ENCODE results near the gene MCF2L. TPM values are rescaled to one million over a fixed set of nuclear protein-coding genes. Genes with fewer than 3 reads are reported as not detected.

The MCF2L gene
- polyA plus RNA-seq, 1 donor: 30.9 TPM

DNA sequence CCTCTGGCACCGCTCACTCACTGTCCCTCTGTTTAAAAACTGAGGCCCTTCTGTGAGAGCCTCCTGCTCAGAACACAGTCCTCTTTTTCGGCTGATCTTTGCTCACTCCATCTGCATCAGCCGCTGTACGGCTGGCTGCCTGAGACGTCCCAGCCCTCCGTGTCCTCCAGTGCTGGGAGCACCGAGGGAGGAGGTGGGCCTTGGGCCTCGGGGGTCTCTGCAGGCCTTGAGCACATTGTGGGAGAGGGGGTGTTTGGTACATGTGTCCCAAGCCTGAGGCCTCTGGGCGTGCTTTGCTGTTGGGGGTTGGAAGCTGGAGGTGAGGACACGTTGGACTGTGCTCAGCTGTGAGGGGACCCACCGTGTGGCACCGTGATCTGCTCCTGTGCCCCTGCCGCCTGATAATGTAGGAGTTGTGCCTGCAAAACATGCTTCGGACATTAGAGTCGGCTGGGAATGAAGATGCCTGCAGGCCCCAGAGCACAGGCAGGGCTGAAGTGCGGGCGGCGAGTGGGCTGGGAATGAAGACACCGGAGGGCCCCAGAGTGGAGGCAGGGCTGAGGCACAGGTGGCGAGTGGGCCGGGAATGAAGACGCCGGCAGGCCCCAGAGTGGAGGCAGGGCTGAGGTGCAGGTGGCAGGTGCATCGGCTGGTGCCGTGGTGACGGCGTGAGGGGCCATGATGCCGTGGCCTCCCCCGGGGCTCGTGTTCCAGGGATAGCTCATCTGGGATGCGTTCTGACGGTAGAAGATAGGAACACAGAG, 30.6 kb downstream of the MCF2L start:
- Histone ChIP-seq H3K27me3 (ENCODE audit: control insufficient read depth, insufficient read depth, low read length) (no peaks in the 10 kb centered on the region), H3K36me3 (ENCODE audit: control insufficient read depth, insufficient read depth, low read length) (peaks cover 4% of the 10 kb centered on the region), H3K4me1 (ENCODE audit: control insufficient read depth, insufficient read depth, low read length) (peaks cover 53% of the 10 kb centered on the region), H3K27ac (ENCODE audit: low read length) (no peak overlapping the region), H3K9me3 (ENCODE audit: control insufficient read depth, low read depth, low read length) (no peaks in the 10 kb centered on the region), H3K4me3 (ENCODE audit: low read length) (no peak overlapping the region)
- DNase-seq: no peak
- WGBS (ENCODE audit: insufficient coverage, low lambda C conversion rate): no CpG with 5 or more reads among the region's 32 CpGs

DNA sequence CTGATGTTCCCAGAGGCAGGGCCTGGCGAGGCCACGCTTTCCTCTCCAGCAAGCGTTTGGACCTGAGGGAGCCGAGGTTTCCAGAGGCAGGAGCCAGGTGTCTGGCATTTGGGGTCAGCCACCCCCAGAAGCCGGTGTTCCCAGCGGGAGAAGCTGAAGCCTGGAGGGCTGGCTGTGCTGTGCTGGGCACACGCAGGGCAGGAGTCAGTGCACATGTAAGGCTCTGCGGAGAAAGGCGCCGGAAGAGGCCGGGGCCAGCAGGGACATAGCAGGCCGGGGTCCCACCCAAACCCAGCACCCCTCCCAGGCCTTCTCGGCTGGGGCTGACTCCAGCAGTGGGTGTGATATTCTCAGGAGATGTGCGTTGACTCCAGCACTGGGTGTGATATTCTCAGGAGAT, 31.6 kb downstream of the MCF2L start:
- Histone ChIP-seq H3K4me1 (ENCODE audit: control insufficient read depth, insufficient read depth, low read length) (peaks cover 53% of the 10 kb centered on the region), H3K4me3 (ENCODE audit: low read length) (no peak overlapping the region), H3K27me3 (ENCODE audit: control insufficient read depth, insufficient read depth, low read length) (no peaks in the 10 kb centered on the region), H3K27ac (ENCODE audit: low read length) (no peak overlapping the region), H3K9me3 (ENCODE audit: control insufficient read depth, low read depth, low read length) (no peaks in the 10 kb centered on the region), H3K36me3 (ENCODE audit: control insufficient read depth, insufficient read depth, low read length) (peaks cover 8% of the 10 kb centered on the region)
- no peak for DNase-seq
- WGBS (ENCODE audit: insufficient coverage, low lambda C conversion rate): no CpG with 5 or more reads among the region's 14 CpGs

DNA sequence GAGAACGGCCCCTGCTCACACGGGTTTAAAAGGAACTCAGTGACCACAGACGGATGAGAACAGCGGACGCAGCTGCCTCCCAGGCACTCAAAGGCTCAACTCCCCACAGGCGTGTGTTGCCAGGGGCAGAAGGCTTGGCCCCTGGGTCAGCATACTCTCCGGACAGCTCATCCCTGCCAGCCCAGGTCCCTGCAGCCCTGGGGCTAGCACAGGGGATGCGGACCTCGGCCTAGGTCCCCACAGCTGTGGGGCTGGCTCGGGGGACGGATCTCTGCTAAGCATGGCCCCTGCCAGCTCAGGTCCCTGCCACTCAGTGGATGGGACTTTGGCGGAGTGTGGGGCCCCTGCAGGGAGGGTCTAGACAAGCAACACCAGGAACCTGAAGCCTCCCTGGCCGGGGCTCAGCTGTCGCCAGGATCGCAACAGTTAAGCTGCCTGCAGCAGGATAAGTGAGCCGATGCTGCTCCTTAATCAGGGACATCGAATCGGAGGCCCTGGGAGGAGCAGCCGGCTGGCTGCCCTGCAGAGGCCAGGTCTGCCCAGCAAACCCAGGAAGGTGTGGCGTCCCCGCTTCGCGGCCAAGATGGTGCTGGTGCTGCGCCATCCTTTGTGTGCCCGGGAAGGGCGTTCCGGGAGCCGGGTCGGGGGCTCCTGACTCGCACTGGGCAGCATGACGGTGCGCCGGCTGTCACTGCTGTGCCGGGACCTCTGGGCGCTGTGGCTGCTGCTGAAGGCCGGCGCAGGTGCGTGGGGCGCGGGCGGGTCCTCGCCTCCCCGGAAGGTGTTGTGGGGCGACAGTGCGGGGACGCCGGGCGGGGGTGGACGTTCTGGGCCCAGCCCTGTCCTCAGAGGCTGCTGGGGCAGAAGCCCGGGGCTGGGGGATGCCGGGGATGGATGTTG, 32.5 kb downstream of the MCF2L start:
- Histone ChIP-seq H3K4me3 (ENCODE audit: low read length) (peak overlapping the region; percentile 59), H3K27me3 (ENCODE audit: control insufficient read depth, insufficient read depth, low read length) (no peaks in the 10 kb centered on the region), H3K27ac (ENCODE audit: low read length) (peak overlapping the region; percentile 56), H3K4me1 (ENCODE audit: control insufficient read depth, insufficient read depth, low read length) (peaks cover 47% of the 10 kb centered on the region), H3K36me3 (ENCODE audit: control insufficient read depth, insufficient read depth, low read length) (peaks cover 8% of the 10 kb centered on the region), H3K9me3 (ENCODE audit: control insufficient read depth, low read depth, low read length) (no peaks in the 10 kb centered on the region)
- WGBS (ENCODE audit: insufficient coverage, low lambda C conversion rate): 20% methylated on average over 2 of the region's 51 CpGs
- peak; percentile 71 to 91 for DNase-seq

DNA sequence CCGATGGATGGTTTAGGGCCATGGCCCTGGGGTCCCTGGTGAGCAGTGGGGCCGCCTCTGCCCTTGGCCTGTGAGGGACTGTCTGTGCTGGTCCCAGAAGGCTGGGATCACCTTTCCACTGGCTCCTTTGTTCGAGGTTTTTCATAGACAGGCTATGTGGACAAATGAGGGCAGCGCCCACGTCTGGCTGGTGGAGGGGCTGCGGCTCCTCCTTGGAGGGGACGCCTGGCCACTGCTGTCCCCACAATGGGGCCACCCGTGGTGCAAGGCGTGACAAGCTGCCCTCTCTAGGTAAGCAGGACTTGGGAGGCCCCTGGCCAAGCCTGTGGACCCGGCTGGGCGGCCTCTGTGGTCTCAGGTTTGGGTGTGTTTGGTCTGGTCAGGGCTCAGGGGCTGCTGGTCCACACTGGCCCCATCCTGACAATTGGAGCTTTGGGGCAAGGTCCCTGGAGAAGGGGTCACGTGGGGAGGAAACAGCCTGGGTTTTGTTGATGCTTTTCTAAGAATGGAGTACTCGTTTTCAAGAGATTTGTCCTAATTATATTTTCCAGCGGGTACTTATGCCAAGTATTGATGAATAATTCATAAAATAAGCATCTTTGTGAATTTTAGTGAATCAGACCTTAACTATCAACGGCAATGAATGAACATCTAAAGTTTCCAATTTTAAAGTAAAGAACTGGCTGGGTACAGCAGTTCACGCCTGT, 33.3 kb downstream of the MCF2L start:
- Histone ChIP-seq H3K4me3 (ENCODE audit: low read length) (peak overlapping the region; percentile 59), H3K4me1 (ENCODE audit: control insufficient read depth, insufficient read depth, low read length) (peaks cover 38% of the 10 kb centered on the region), H3K27ac (ENCODE audit: low read length) (peak overlapping the region; percentile 56), H3K9me3 (ENCODE audit: control insufficient read depth, low read depth, low read length) (no peaks in the 10 kb centered on the region), H3K27me3 (ENCODE audit: control insufficient read depth, insufficient read depth, low read length) (no peaks in the 10 kb centered on the region), H3K36me3 (ENCODE audit: control insufficient read depth, insufficient read depth, low read length) (peaks cover 8% of the 10 kb centered on the region)
- WGBS (ENCODE audit: insufficient coverage, low lambda C conversion rate): 48% methylated on average over 2 of the region's 16 CpGs
- DNase-seq: peak in 1 of 2 donors; percentile 59

DNA sequence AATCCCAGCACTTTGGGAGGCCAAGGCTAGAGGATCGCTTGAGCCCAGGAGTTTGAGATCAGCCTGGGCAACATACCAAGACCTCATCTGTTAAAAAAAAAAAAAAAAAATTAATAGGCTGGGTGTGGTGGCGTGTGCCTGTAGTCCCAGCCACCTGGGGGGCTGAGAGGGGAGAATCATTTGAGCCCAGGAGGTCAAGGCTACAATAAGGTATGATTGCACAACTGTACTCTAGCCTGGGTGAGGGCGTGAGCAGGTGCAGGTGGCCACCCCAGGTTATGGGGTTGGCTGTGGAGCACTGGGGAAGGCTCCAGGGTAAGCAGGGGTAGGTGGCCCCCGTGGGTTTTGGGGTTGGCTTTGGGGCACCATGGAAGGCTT, 33.9 kb downstream of the MCF2L start:
- no peak overlapping the region for H3K27ac ChIP-seq (ENCODE audit: low read length)
- DNase-seq: no peak
- H3K4me3 ChIP-seq (ENCODE audit: low read length): no peak overlapping the region
- H3K9me3 ChIP-seq (ENCODE audit: control insufficient read depth, low read depth, low read length): no peaks in the 10 kb centered on the region
- H3K27me3 ChIP-seq (ENCODE audit: control insufficient read depth, insufficient read depth, low read length): no peaks in the 10 kb centered on the region
- peaks cover 8% of the 10 kb centered on the region for H3K36me3 ChIP-seq (ENCODE audit: control insufficient read depth, insufficient read depth, low read length)
- no CpG with 5 or more reads among the region's 4 CpGs for WGBS (ENCODE audit: insufficient coverage, low lambda C conversion rate)
- H3K4me1 ChIP-seq (ENCODE audit: control insufficient read depth, insufficient read depth, low read length): peaks cover 33% of the 10 kb centered on the region

DNA sequence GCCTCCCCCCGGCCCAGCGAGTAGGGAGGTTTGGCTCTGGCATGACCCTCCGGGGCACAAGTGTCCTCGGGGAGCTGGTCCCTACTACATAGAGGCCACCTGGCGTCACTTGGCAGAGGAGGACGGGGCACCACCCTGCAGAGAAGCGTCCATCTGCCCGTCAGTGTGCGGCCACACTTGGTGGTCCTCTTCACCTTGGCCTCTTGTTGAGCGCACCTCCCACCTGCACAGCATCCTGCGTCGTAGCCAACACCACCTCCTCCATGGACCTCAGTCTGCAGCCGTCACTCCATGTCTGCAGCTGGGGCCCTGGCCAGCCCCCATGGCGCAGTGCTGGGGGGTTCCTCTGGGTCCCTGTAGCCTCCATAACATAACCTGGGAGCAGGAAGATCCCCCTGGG, 35.1 kb downstream of the MCF2L start:
- DNase-seq: no peak
- H3K9me3 ChIP-seq (ENCODE audit: control insufficient read depth, low read depth, low read length): peaks cover 4% of the 10 kb centered on the region
- no peak overlapping the region for H3K4me3 ChIP-seq (ENCODE audit: low read length)
- H3K27me3 ChIP-seq (ENCODE audit: control insufficient read depth, insufficient read depth, low read length): no peaks in the 10 kb centered on the region
- no CpG with 5 or more reads among the region's 14 CpGs for WGBS (ENCODE audit: insufficient coverage, low lambda C conversion rate)
- no peak overlapping the region for H3K27ac ChIP-seq (ENCODE audit: low read length)
- H3K36me3 ChIP-seq (ENCODE audit: control insufficient read depth, insufficient read depth, low read length): peaks cover 12% of the 10 kb centered on the region
- H3K4me1 ChIP-seq (ENCODE audit: control insufficient read depth, insufficient read depth, low read length): peaks cover 20% of the 10 kb centered on the region

DNA sequence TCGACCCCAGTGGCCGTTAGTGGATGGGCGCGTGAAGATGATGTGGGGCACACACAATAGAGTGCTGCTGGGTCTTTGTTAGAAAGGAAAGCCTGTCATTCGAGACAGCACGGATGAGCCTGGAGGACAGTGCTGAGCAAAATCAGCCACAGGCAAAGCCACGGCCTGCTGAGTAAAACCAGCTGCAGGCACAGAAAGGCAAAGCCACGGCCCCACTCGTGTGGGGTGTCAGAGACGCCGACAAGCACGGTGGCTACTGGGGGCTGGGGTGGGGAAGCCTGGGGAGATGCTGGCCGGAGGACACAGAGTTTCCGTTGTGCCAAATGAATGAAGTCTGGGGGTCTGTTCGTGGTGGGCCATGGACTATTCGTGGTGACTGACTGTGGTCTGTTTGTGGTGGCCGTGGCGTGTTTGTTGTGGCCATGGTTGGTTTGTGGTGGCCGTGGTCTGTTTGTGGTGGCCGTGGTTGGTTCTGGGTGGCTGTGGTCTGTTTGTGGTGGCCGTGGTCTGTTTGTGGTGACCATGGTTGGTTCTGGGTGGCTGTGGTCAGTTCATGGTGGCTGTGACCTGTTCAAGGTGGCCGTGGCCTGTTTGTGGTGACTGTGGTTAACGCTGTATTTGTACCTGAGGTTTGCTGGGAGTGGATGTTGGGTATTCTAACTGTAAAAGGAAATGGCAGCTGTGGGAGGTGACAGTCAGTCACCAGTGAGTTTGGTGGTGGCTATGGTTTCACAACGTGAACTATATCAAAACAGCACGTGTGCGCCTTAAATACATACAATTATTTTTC, 36.3 kb downstream of the MCF2L start:
- no peak overlapping the region for H3K27ac ChIP-seq (ENCODE audit: low read length)
- peaks cover 16% of the 10 kb centered on the region for H3K4me1 ChIP-seq (ENCODE audit: control insufficient read depth, insufficient read depth, low read length)
- no peak overlapping the region for H3K4me3 ChIP-seq (ENCODE audit: low read length)
- peaks cover 12% of the 10 kb centered on the region for H3K36me3 ChIP-seq (ENCODE audit: control insufficient read depth, insufficient read depth, low read length)
- peaks cover 4% of the 10 kb centered on the region for H3K9me3 ChIP-seq (ENCODE audit: control insufficient read depth, low read depth, low read length)
- no peak for DNase-seq
- WGBS (ENCODE audit: insufficient coverage, low lambda C conversion rate): no CpG with 5 or more reads among the region's 26 CpGs
- H3K27me3 ChIP-seq (ENCODE audit: control insufficient read depth, insufficient read depth, low read length): no peaks in the 10 kb centered on the region

DNA sequence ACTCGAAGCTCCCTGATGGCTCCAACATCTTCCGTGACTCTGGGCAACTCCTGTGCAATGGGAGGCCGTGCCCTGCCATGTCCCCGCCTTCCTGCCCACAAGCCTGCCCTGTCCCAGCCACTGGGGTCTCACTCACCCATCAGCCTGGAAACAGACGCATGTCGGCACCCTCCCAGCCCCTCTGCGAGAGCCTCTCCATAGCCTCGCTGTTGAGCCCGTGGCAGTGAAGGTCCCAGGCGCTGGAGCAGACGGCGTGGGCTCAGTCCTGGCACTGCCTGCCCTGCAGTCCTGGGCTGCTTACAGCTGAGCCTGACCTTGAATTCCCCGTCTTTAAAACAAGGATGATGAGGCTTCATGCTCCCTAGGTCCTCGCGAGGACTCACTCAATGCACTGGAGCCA, 37.0 kb downstream of the MCF2L start:
- peaks cover 4% of the 10 kb centered on the region for H3K9me3 ChIP-seq (ENCODE audit: control insufficient read depth, low read depth, low read length)
- DNase-seq: no peak
- no peaks in the 10 kb centered on the region for H3K27me3 ChIP-seq (ENCODE audit: control insufficient read depth, insufficient read depth, low read length)
- peaks cover 12% of the 10 kb centered on the region for H3K36me3 ChIP-seq (ENCODE audit: control insufficient read depth, insufficient read depth, low read length)
- H3K27ac ChIP-seq (ENCODE audit: low read length): no peak overlapping the region
- peaks cover 10% of the 10 kb centered on the region for H3K4me1 ChIP-seq (ENCODE audit: control insufficient read depth, insufficient read depth, low read length)
- H3K4me3 ChIP-seq (ENCODE audit: low read length): no peak overlapping the region
- no CpG with 5 or more reads among the region's 15 CpGs for WGBS (ENCODE audit: insufficient coverage, low lambda C conversion rate)

DNA sequence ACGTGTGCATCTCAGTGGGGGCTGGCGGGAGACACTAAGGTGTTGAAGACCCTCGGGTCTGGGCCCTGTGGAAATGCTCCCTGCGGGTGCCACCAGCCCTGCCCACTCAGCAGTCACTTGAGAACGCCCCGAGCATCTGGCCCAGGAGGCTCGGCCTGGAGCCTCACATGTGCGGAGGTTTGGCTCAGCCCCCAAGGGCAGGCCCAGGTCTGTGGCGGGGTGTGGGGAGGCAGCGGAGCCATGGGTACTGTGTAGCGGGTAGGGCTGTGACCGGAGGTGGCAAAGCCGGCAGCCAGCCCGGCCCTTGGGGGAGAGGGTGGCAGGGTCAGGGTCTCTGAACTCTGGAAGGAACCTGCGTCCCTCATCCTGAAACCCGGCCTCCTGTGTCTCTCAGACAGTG, 37.6 kb downstream of the MCF2L start:
- Histone ChIP-seq H3K4me3 (ENCODE audit: low read length) (no peak overlapping the region), H3K27me3 (ENCODE audit: control insufficient read depth, insufficient read depth, low read length) (no peaks in the 10 kb centered on the region), H3K27ac (ENCODE audit: low read length) (no peak overlapping the region), H3K9me3 (ENCODE audit: control insufficient read depth, low read depth, low read length) (peaks cover 7% of the 10 kb centered on the region), H3K4me1 (ENCODE audit: control insufficient read depth, insufficient read depth, low read length) (peaks cover 6% of the 10 kb centered on the region), H3K36me3 (ENCODE audit: control insufficient read depth, insufficient read depth, low read length) (peaks cover 12% of the 10 kb centered on the region)
- WGBS (ENCODE audit: insufficient coverage, low lambda C conversion rate): no CpG with 5 or more reads among the region's 16 CpGs
- no peak for DNase-seq

All from large intestine (tissue), 3 donors.